GM18508 (cell line): Measurements from ENCODE around the gene POMGNT1.
"Not testable (repeated sequence)": the region's sequence is repeated elsewhere in the genome, so short reads cannot be mapped to it uniquely, and the experiment has no call there.

ENCODE experiments used
- ATAC-seq: cut with Tn5 transposase; IDR thresholded peaks from one replicate; pipeline ENCODE4 v1.9.1; 2021; ENCODE audit warnings: moderate number of reproducible peaks; ENCODE audit not compliant: insufficient read depth, unreplicated experiment

The POMGNT1 gene

GRCh38 chr1:46197964-46198811 is at the start of gene POMGNT1:
Gene POMGNT1, minus strand, starts transcription at chr1:46198434. Its CDS starts 613 bp downstream, at chr1:46197821.
- ATAC-seq, result no peak

- ATAC-seq, result peak; percentile 74
Observed at GRCh38 chr1:46247436-46248121, 49.3 kb upstream of the POMGNT1 start, which contains the start of gene RAD54L. Gene RAD54L, plus strand, starts transcription at chr1:46247763. Its CDS starts 643 bp downstream, at chr1:46248406.

- ATAC-seq, result peak; percentile 17
Observed at GRCh38 chr1:46246548-46247435, 48.6 kb upstream of the POMGNT1 start.

- ATAC-seq, result not testable (repeated sequence)
Observed at GRCh38 chr1:46246136-46246535, 47.9 kb upstream of the POMGNT1 start.

GRCh38 chr1:46244656-46245371 is 46.6 kb upstream of the POMGNT1 start:
- no peak for ATAC-seq

- ATAC-seq, result not testable (repeated sequence)
Observed at GRCh38 chr1:46243831-46244230, 45.6 kb upstream of the POMGNT1 start.

GRCh38 chr1:46242918-46243317 is 44.7 kb upstream of the POMGNT1 start:
- no peak for ATAC-seq

- not testable (repeated sequence) for ATAC-seq
Observed at GRCh38 chr1:46241733-46242132, 43.5 kb upstream of the POMGNT1 start.

- ATAC-seq, result not testable (repeated sequence)
Observed at GRCh38 chr1:46238865-46239264, 40.6 kb upstream of the POMGNT1 start.

- ATAC-seq, result no peak
Observed at GRCh38 chr1:46236882-46237281, 38.6 kb upstream of the POMGNT1 start.

- not testable (repeated sequence) for ATAC-seq
Observed at GRCh38 chr1:46231231-46231630, 33.0 kb upstream of the POMGNT1 start.

GRCh38 chr1:46224966-46225365 is 26.7 kb upstream of the POMGNT1 start:
- no peak for ATAC-seq

- no peak for ATAC-seq
Observed at GRCh38 chr1:46223472-46223943, 25.3 kb upstream of the POMGNT1 start.

GRCh38 chr1:46223055-46223454 is 24.8 kb upstream of the POMGNT1 start:
- not testable (repeated sequence) for ATAC-seq

- no peak for ATAC-seq
Observed at GRCh38 chr1:46221749-46222148, 23.5 kb upstream of the POMGNT1 start.

GRCh38 chr1:46220808-46221207 is 22.6 kb upstream of the POMGNT1 start:
- ATAC-seq, result no peak

- ATAC-seq, result no peak
Observed at GRCh38 chr1:46219551-46220520, 21.6 kb upstream of the POMGNT1 start.

- no peak for ATAC-seq
Observed at GRCh38 chr1:46218443-46218842, 20.2 kb upstream of the POMGNT1 start.
